Endothelial cell of hepatic sinusoid (primary cell): ENCODE results near the gene JAK2.
"Not testable (repeated sequence)": the region's sequence is repeated elsewhere in the genome, so short reads cannot be mapped to it uniquely, and the experiment has no call there.

Source experiments
- in situ Hi-C: cut with HindIII; loops from 2 replicates; pipeline ENCODE4 v1.10.0; 2017; ENCODE audit warnings: low sequenced_read_pairs

Gene JAK2

GRCh38 chr9:4980086-4980727 is 4.9 kb upstream of the JAK2 start:
- in situ Hi-C loops: no loop called here

GRCh38 chr9:4982721-4983482 is 2.2 kb upstream of the JAK2 start:
- in situ Hi-C loops: no loop called here

- in situ Hi-C loops: no loop called here
These were observed 1.4 kb upstream of the JAK2 start for GRCh38 chr9:4983601-4984165.

- in situ Hi-C loops: no loop called here
These were observed 876 bp upstream of the JAK2 start for GRCh38 chr9:4984171-4984620.

GRCh38 chr9:4985386-4986266 is 554 bp downstream of the JAK2 start:
- in situ Hi-C loops: loop anchor here (5.0 kb wide), 1 partner anchor 153 kb away; no protein-coding TSS in a partner anchor

- in situ Hi-C loops: loop anchor here (5.0 kb wide), 1 partner anchor 154 kb away; no protein-coding TSS in a partner anchor
These were observed 1.2 kb downstream of the JAK2 start for GRCh38 chr9:4986296-4986695.

- in situ Hi-C loops: loop anchor here (5.0 kb wide), 1 partner anchor 154 kb away; no protein-coding TSS in a partner anchor
These were observed 1.7 kb downstream of the JAK2 start for GRCh38 chr9:4986783-4987182.

GRCh38 chr9:4987961-4988421 is 2.9 kb downstream of the JAK2 start:
- in situ Hi-C loops: loop anchor here (5.0 kb wide), 1 partner anchor 156 kb away; no protein-coding TSS in a partner anchor

GRCh38 chr9:4992872-4993271 is 7.8 kb downstream of the JAK2 start:
- in situ Hi-C loops: loop anchor here (10.0 kb wide), 1 partner anchor 238 kb away; no protein-coding TSS in a partner anchor

- in situ Hi-C loops: loop anchor here (10.0 kb wide), 1 partner anchor 240 kb away; no protein-coding TSS in a partner anchor
These were observed 9.3 kb downstream of the JAK2 start for GRCh38 chr9:4994166-4994890.

GRCh38 chr9:4997196-4997595 is 12.1 kb downstream of the JAK2 start:
- in situ Hi-C loops: loop anchor here (10.0 kb wide), 1 partner anchor 242 kb away; no protein-coding TSS in a partner anchor

- in situ Hi-C loops: loop anchor here (10.0 kb wide), 1 partner anchor 243 kb away; no protein-coding TSS in a partner anchor
These were observed 12.6 kb downstream of the JAK2 start for GRCh38 chr9:4997631-4998030.

GRCh38 chr9:5002811-5003210 is 17.7 kb downstream of the JAK2 start:
- in situ Hi-C loops: no loop called here

- in situ Hi-C loops: no loop called here
These were observed 19.4 kb downstream of the JAK2 start for GRCh38 chr9:5004481-5004880.

GRCh38 chr9:5008202-5008601 is 23.1 kb downstream of the JAK2 start:
- in situ Hi-C loops: no loop called here

- in situ Hi-C loops: no loop called here
These were observed 28.3 kb downstream of the JAK2 start for GRCh38 chr9:5013374-5013773.

GRCh38 chr9:5015934-5016333 is 30.9 kb downstream of the JAK2 start:
- in situ Hi-C loops: no loop called here

- in situ Hi-C loops: no loop called here
These were observed 40.3 kb downstream of the JAK2 start for GRCh38 chr9:5025416-5025815.

GRCh38 chr9:5031941-5032340 is 46.9 kb downstream of the JAK2 start:
- in situ Hi-C loops: not testable (repeated sequence)
